NCI-H2107 treated with DMSO at 0.1 percent for 48 hours (cell line): ENCODE measurements around the gene FYB1.
"Not testable (repeated sequence)": the region's sequence is repeated elsewhere in the genome, so short reads cannot be mapped to it uniquely, and the experiment has no call there.

Experiments used
- DNase-seq: peaks from one replicate; lab custom pipeline; 2025; ENCODE audit not compliant: unreplicated experiment; lab: John Stamatoyannopoulos, UW

The FYB1 gene

GRCh38 chr5:39226558-39226957 lies 7.2 kb upstream of the FYB1 start:
- DNase-seq: no peak

- no peak for DNase-seq
These were observed 6.7 kb upstream of the FYB1 start for GRCh38 chr5:39226100-39226451.

GRCh38 chr5:39225405-39226099 lies 6.2 kb upstream of the FYB1 start:
- no peak for DNase-seq

GRCh38 chr5:39224196-39224761 lies 4.9 kb upstream of the FYB1 start:
- no peak for DNase-seq

GRCh38 chr5:39223565-39224156 lies 4.3 kb upstream of the FYB1 start:
- DNase-seq: no peak

- not testable (repeated sequence) for DNase-seq
These were observed 2.3 kb upstream of the FYB1 start for GRCh38 chr5:39221671-39222070.

GRCh38 chr5:39220280-39221030 lies 1.1 kb upstream of the FYB1 start:
- no peak for DNase-seq

- no peak for DNase-seq
These were observed 621 bp downstream of the FYB1 start for GRCh38 chr5:39218482-39219402.

- peak; percentile 64 for DNase-seq
These were observed 1.7 kb downstream of the FYB1 start for GRCh38 chr5:39217365-39218281.

GRCh38 chr5:39216631-39217030 lies 2.7 kb downstream of the FYB1 start:
- no peak for DNase-seq

- no peak for DNase-seq
These were observed 3.5 kb downstream of the FYB1 start for GRCh38 chr5:39215857-39216256.

GRCh38 chr5:39214912-39215709 lies 4.3 kb downstream of the FYB1 start:
- no peak for DNase-seq

- DNase-seq: no peak
These were observed 5.7 kb downstream of the FYB1 start for GRCh38 chr5:39213447-39214207.

- DNase-seq: no peak
These were observed 7.6 kb downstream of the FYB1 start for GRCh38 chr5:39211773-39212172.

- no peak for DNase-seq
These were observed 9.4 kb downstream of the FYB1 start for GRCh38 chr5:39209924-39210323.

GRCh38 chr5:39208471-39208870 lies 10.9 kb downstream of the FYB1 start:
- no peak for DNase-seq

GRCh38 chr5:39207345-39208045 lies 11.9 kb downstream of the FYB1 start:
- no peak for DNase-seq
